Endothelial cell (in vitro differentiated cells): ENCODE data around the gene ANKRD33. TPM values are rescaled to one million over a fixed set of nuclear protein-coding genes. Genes with fewer than 3 reads are reported as not detected.
A peak's percentile ranks its signal among the peaks of the same experiment; 100 is the strongest.

Experiments used
- DNase-seq: peaks from one replicate; pipeline ENCODE4 v3.0.0; 2021; ENCODE audit warnings: low spot score
- H3K27ac Mint-ChIP-seq: one replicate; pipeline ENCODE4 v1.8.0; 2021; ENCODE audit warnings: mixed read lengths, inconsistent platforms; ENCODE audit not compliant: unreplicated experiment
- H3K27me3 Mint-ChIP-seq: one replicate; pipeline ENCODE4 v1.8.0; 2021; ENCODE audit warnings: mild to moderate bottlenecking, moderate library complexity, mixed read lengths, inconsistent platforms; ENCODE audit not compliant: unreplicated experiment
- H3K36me3 Mint-ChIP-seq: one replicate; pipeline ENCODE4 v1.8.0; 2021; ENCODE audit warnings: mild to moderate bottlenecking, low read depth, mixed read lengths, inconsistent platforms; ENCODE audit not compliant: unreplicated experiment
- H3K4me1 Mint-ChIP-seq: one replicate; pipeline ENCODE4 v1.8.0; 2021; ENCODE audit warnings: mild to moderate bottlenecking, mixed read lengths, inconsistent platforms; ENCODE audit not compliant: unreplicated experiment
- H3K4me3 Mint-ChIP-seq: one replicate; pipeline ENCODE4 v1.8.0; 2021; ENCODE audit warnings: mild to moderate bottlenecking, mixed read lengths, inconsistent platforms; ENCODE audit not compliant: unreplicated experiment
- H3K9me3 Mint-ChIP-seq: one replicate; pipeline ENCODE4 v1.8.0; 2021; ENCODE audit warnings: mixed read lengths, inconsistent platforms; ENCODE audit not compliant: unreplicated experiment
- total RNA-seq: library from RNA; stranded (reverse); fragmentation: NEBNext Ultra II Directional; extraction: Animal tissue kit (Norgen Biotek cat#: 25700); gene quantifications from one replicate; pipeline ENCODE4 v1.2.1, GENCODE V29; 2021; ENCODE audit not compliant: unreplicated experiment
- TF ChIP-seq, protein P1 (sequence below): fragments of 200-600 bp; sonication (generic); IDR thresholded peaks from one replicate; pipeline ENCODE4 v1.5.0; 2021; ENCODE audit warnings: antibody characterized with exemption; ENCODE audit not compliant: unreplicated experiment

Gene ANKRD33
- total RNA-seq, 1 donor from 2014 or later = 0.31 TPM

DNA sequence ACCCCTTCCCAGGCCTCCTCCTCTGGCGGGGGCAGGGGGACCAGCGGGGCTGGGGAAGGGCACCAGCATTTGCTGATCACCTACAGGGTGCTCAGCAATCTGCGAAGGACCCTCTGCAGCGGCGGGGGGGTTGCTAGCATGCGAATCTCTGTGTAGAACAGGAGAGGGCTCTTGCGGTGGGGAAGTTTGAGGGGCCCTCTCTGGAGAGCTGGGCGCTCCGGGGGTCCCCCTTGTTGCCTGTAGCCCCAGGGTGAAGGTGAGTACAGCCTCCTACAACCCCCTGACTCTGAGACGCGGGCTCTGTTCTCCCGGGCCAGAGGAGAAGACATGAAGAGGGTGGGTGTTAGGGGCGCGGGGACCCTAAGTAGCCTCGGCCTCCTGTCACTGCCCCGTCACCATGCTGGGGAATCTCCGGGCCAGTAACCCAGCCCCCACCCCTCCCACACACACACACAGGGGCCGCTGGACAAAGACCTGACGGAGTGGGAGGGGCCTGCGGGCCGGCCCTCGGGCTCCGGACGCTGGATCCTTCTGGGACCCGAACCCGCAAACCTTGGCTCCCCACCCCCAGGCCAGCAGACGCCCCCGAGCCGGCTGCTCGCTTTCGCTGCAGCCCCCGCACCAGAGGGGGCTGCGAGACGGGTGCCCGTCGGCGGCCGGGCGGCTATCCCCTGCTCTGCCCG lies 40.1 kb upstream of the ANKRD33 start:
- DNase-seq = peak; percentile 60
- Mint-ChIP-seq H3K27ac (peak overlapping the region; percentile 9), H3K27me3 (peaks cover 16% of the 10 kb centered on the region), H3K4me1 (peaks cover 36% of the 10 kb centered on the region), H3K4me3 (peak overlapping the region; percentile 90), H3K9me3 (no peaks in the 10 kb centered on the region), H3K36me3 (peaks cover 20% of the 10 kb centered on the region)
- TF ChIP-seq, protein P1, sequence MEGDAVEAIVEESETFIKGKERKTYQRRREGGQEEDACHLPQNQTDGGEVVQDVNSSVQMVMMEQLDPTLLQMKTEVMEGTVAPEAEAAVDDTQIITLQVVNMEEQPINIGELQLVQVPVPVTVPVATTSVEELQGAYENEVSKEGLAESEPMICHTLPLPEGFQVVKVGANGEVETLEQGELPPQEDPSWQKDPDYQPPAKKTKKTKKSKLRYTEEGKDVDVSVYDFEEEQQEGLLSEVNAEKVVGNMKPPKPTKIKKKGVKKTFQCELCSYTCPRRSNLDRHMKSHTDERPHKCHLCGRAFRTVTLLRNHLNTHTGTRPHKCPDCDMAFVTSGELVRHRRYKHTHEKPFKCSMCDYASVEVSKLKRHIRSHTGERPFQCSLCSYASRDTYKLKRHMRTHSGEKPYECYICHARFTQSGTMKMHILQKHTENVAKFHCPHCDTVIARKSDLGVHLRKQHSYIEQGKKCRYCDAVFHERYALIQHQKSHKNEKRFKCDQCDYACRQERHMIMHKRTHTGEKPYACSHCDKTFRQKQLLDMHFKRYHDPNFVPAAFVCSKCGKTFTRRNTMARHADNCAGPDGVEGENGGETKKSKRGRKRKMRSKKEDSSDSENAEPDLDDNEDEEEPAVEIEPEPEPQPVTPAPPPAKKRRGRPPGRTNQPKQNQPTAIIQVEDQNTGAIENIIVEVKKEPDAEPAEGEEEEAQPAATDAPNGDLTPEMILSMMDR = no peak

DNA sequence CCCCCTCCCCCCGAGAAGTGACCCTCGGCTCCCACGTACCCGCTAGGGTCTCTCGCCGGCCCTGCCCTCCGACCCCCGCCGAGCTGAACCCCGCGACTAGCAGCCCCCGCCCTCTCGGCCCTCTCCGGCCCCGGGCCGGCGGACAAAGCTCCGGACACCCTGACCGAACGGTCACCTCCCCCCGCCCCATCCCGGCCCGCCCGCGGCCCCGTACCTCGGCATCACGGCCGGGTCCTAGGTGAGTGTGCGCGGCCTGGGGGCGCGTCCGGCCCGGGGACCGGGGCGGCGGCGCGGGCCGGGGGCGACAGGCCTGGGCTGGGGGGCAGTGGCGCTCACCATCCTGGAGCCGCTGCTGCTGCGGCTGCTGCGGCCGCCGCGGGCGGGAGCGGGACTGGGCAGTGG lies 39.6 kb upstream of the ANKRD33 start, which contains the start of gene FIGNL2:
Gene FIGNL2, minus strand, starts transcription at position 393 of the 402 bp plus-strand sequence. CDS start 26,305 bp downstream, outside the sequence.
- Mint-ChIP-seq H3K4me1 (peaks cover 40% of the 10 kb centered on the region), H3K9me3 (no peaks in the 10 kb centered on the region), H3K36me3 (peaks cover 24% of the 10 kb centered on the region), H3K4me3 (peak within 1 kb of the TSS; percentile 90), H3K27me3 (peaks cover 20% of the 10 kb centered on the region), H3K27ac (peak within 1 kb of the TSS; percentile 36)
- DNase-seq = peak; percentile 47
- TF ChIP-seq, protein P1 = no peak

DNA sequence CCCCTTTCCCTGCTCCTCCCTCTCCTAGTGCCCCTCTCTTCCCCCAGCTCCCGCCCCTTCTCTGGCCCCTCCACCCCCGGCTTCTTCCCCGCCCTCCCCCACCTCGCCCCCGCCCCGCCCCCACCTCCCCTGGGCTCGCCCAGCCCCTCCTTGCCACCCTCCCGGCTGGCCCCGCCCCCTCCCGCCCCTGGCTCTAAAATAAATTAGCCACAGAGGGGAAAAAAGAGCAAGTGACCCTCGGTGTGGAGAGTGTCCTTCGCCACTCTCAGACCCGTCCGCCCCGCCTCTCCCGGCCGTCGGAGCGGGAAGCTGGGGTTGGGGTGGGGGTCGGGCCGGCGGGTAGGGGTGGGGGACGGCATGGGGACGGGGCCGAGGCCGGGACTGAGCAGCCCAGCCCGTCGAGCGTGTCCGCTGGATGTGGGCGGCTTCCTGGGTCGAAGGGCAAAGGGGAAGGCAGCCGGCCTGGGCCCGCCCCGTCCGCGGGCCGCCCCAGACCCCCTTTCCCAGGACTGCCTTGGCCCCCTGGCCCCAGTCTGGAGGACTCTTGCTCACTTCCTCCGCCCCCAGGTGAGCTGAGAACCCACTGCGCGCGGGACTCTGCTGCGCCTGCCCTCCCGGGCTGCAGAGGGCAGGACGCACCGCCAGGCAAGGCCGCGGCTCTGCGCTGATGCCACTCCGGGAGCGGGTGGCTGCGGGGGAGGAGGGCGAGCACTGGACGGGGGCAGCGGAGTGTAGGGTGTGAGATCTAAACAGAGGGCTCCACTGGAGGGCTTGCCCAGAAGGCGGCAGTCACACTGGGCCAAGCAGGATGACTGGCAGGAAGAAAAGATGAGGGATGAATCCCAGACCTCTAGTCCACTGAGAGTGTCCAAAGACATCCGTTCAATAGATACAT lies 38.8 kb upstream of the ANKRD33 start:
- DNase-seq = peak; percentile 66
- H3K27me3 Mint-ChIP-seq = peaks cover 18% of the 10 kb centered on the region
- H3K4me1 Mint-ChIP-seq = peaks cover 40% of the 10 kb centered on the region
- H3K36me3 Mint-ChIP-seq = peaks cover 19% of the 10 kb centered on the region
- H3K27ac Mint-ChIP-seq = peak overlapping the region; percentile 36
- H3K9me3 Mint-ChIP-seq = no peaks in the 10 kb centered on the region
- TF ChIP-seq, protein P1 = no peak
- H3K4me3 Mint-ChIP-seq = peak overlapping the region; percentile 85

DNA sequence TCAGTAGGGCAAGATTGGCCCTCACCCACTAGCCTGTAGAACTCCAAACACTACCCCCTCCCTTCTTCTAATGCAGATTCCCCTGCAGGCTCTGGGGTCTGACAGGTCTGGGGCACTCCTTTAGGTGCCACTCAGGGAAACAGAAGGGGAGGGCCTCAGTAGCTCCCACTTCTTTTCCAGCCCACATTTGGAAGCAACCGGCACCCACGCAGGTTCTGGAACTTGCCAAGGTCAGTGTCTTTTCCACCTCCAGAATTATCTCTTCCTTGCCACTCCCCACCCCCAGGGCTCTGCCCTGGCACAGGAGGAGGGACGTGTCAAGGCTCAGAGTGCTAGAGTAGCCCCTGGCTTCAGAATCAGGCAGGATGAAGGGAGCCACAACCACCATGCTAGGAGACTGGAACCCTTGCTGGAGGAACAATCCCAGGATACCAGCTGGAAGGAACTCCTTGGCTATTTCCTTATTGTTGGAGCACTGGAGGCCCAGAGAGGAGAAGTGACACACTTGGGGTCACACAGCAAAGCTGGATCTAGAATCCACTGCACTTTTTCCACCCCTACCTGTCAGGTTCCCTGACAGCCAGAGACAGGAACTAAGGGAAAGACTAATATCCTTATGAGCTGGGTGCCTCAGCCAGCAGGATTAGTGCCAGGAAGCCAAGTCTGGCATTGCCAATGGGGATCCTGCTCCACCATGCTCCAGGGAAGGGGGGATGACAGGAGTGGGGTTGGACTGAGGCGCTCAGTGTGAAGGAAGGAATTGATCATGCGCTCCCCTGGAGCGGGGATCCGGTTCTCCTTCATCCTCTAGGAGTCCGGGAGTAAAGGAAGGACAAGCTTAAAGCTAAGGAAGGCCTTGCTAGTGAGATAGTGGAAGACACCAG lies 37.6 kb upstream of the ANKRD33 start:
- TF ChIP-seq, protein P1 = no peak
- Mint-ChIP-seq H3K27ac (peak overlapping the region; percentile 48), H3K4me1 (peaks cover 40% of the 10 kb centered on the region), H3K4me3 (peak overlapping the region; percentile 85), H3K36me3 (peaks cover 15% of the 10 kb centered on the region), H3K27me3 (peaks cover 20% of the 10 kb centered on the region), H3K9me3 (no peaks in the 10 kb centered on the region)
- no peak for DNase-seq
